ENCODE results near the gene C1QTNF3.

DNA sequence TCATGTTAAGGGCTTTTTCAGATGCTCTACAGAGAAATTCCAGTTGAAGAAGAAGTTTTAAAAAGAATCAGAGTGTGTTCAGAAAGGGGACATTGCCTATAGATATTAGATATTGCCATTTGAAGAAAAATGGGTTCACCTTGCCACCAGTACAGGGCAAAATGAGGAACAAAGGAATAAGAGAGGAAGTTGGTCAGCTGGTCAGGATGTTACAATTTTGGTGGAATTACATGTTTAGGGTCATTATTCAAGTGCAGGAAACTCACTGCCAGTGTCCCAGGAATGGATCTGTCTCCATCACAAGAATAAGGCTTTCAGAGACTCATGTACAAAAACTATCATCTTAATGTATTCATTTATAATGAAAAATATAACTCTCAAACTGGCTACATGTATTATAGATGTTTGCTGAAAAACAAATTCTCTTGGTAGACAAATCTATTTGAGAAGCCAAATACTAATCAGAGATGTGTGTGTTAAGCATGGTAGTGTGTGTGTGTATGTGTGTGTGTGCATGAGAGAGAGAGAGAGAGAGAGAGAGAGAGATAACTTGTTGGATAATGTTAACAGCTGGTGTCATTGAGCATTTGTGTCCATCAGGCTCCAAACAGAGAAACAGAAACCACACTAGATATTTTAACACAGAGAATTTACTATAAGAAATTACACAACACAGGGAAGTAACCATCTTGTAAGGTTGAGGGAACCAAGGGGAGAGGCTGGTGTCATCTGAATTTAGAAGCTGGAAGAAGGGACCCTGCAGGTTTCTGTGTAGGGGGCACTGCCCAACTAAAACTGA is 5.0 kb upstream of the C1QTNF3 start:
- TF ChIP-seq, protein P1, sequence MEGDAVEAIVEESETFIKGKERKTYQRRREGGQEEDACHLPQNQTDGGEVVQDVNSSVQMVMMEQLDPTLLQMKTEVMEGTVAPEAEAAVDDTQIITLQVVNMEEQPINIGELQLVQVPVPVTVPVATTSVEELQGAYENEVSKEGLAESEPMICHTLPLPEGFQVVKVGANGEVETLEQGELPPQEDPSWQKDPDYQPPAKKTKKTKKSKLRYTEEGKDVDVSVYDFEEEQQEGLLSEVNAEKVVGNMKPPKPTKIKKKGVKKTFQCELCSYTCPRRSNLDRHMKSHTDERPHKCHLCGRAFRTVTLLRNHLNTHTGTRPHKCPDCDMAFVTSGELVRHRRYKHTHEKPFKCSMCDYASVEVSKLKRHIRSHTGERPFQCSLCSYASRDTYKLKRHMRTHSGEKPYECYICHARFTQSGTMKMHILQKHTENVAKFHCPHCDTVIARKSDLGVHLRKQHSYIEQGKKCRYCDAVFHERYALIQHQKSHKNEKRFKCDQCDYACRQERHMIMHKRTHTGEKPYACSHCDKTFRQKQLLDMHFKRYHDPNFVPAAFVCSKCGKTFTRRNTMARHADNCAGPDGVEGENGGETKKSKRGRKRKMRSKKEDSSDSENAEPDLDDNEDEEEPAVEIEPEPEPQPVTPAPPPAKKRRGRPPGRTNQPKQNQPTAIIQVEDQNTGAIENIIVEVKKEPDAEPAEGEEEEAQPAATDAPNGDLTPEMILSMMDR (IDR thresholded peaks at IDR 0.05): no peak
- TF ChIP-seq POLR2A (IDR thresholded peaks at IDR 0.05) (no peak), POLR2AphosphoS5 (IDR thresholded peaks at IDR 0.05) (no peak), EP300 (IDR thresholded peaks at IDR 0.05) (no peak)
